NCI-H2029 (cell line): ENCODE results near the gene GNPNAT1.
"Not testable (repeated sequence)": the region's sequence is repeated elsewhere in the genome, so short reads cannot be mapped to it uniquely, and the experiment has no call there.

ENCODE experiments used
- DNase-seq: peaks from one replicate; lab custom pipeline; 2025; lab: John Stamatoyannopoulos, UW

GNPNAT1 gene

DNA sequence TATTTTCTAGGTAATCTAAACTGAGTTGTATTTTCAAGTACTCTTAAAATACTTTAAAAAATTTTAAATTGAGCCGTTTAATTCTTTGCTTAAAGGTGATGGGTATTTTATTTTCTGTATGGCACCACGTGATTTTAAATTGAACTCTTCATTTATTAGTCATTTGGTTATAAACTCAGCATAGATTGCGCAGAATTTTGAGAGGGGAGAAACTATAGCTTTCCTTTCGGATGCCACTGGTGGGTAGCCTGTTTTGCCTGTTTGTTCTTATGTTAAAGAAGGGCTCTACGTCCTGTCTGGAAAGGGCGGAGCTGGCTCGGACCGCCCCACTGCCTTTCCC lies 61.9 kb downstream of the GNPNAT1 start:
- DNase-seq, result no peak

DNA sequence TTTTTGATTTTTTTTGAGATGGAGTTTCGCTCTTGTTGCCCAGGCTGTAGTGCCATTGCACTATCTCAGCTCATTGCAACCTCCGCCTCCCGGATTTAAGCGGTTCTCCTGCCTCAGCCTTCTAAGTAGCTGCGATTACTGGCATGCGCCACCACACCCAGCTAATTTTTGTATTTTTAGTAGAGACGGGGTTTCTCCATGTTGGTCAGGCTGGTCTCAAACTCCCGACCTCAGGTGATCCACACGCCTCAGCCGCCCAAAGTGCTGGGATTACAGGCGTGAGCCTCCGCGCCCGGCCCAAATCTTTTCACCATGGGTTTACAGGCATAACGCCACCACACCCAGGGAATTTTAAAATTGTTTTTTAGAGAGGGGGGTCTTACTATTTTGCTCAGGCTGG lies 62.4 kb downstream of the GNPNAT1 start:
- DNase-seq, result not testable (repeated sequence)

DNA sequence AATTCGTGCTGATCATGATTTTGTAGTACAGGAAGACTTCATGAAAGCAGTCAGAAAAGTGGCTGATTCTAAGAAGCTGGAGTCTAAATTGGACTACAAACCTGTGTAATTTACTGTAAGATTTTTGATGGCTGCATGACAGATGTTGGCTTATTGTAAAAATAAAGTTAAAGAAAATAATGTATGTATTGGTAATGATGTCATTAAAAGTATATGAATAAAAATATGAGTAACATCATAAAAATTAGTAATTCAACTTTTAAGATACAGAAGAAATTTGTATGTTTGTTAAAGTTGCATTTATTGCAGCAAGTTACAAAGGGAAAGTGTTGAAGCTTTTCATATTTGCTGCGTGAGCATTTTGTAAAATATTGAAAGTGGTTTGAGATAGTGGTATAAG lies 63.9 kb downstream of the GNPNAT1 start:
- DNase-seq, result not testable (repeated sequence)
